ENCODE measurements around the gene HNRNPC. TPM values are rescaled to one million over a fixed set of nuclear protein-coding genes. Genes with fewer than 3 reads are reported as not detected.
"Not testable (repeated sequence)": the region's sequence is repeated elsewhere in the genome, so short reads cannot be mapped to it uniquely, and the experiment has no call there.

Gene HNRNPC
- polyA plus RNA-seq, 3 donors, result 1,019 to 1,090 (median 1,089) TPM

DNA sequence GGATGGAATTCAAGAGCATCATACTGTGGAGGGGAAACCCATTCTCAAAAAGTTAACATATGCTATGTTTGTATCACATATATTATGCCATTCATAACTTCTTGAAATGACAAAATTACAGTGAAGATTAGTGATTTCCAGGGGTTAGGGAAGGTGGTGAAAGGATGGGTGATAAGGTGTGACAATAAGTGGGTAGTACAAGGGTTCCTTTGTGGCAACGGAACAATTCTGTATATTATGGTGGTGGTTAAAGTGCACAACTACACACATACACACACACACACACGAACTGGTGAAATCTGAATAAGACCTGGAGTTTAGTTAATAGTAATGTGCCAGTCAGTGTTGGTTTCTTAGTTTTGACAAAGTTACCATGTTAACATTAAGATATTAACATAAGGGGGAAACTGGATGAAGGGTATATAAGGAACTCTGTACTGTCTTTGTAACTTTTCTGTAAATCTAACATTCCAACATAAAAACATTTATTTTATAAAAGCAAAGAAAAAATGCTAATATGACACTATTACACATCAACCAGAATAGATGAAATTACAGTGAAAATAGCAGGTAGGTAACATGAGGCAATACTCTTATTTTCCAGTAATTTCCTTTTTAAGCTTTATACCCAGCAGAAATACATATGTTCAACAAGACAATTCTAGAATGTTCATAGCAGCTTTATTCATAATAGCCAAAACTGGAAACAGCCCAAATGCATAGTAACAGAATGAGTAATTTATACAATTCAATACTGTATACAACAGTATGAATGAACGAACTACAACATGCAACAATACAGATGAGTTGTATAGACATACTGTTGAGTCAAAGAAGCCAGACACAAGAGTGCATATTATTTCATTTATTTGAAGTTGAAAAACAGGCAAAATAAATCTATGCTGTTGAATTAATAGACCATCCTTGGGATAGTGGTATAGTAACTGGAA is 69.4 kb downstream of the HNRNPC start:
- no peak for DNase-seq (ENCODE audit: low read depth in 3 of 3, low spot score in 2 of 3)

DNA sequence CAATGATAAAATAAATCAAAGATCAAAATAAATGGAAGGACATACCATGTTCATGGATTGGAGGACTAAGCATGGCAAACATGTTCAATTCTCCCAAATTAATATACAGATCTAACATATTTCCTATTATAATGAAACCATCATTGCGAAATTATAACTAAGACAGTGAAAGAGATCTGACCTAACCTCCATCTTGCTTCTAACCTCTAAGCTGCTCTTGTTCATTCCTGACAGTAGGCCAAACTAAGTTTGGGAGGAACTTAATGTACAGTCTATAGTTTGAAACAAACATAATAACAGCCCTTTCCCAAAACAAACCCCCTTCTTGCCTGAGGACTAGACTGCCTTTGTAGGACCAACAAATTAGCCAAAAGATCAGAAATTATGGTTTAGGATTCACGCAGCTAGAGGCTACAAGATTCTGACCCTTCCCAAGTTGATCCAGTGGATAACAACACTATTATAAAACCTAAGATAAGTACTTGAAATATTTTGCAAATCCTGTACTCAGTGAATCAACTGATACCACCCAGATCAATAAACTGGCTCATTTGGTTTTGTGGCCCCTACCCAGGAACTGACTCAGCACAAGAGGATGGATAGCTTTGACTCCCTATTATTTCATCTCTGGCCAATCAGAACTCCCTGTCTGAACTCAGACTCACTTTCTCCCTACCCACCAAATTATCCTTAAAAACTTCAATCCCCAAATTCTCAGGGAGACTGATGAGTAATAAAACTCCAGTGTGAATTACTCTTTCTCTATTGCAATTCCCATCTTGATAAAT is 71.6 kb downstream of the HNRNPC start:
- DNase-seq (ENCODE audit: low read depth in 3 of 3, low spot score in 2 of 3), result no peak

DNA sequence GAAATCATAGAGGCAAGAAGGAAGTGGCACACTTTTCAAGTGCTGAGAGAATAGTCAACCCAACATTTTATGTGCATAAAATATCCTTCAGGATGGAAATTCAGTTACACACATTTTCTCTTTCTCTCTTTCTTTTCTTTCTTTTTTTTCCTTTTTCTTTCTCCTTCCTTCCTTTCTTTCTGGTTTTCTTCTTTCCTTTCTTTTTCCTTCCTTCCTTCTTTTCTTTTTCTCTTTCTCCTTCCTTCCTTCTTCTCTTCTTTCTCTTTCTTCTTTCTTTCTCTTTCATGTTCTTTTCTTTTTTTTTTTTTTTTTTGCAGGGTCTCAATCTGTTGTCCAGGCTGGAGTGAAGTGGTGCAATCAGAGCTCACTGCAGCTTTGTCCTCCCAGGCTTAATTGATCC is 74.6 kb downstream of the HNRNPC start:
- no peak for DNase-seq (ENCODE audit: low read depth in 3 of 3, low spot score in 2 of 3)

DNA sequence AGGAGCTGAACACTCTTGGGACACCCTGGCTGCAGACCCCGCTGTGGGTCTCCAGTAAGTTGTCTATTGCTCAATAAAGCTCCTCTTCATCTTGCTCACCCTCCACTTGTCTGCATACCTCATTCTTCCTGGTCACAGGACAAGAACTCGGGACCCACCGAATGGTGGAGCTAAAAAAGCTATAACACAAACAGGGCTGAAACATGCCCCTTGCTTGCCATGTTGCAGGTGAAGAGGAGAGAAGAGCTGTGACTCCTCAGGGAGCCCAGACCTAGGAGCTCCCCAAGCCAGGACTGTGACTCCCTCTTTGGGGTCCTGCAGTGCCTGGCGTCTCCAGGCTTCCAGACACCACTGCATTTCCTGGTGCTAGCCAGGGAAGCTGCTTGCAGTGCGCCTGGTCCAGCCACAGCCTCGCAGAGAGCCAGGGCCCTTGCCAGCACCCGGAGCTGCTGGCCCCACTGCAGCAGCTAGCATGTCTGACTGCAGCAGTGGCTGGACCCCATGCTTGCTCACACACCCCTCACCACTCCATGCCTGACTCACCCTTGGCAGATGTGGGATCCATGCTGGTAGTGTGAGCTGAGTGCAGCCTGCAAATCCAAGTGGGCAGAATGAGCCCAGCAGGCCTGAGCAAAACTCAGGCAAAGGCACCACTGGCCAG is 76.2 kb downstream of the HNRNPC start:
- no peak for DNase-seq (ENCODE audit: low read depth in 3 of 3, low spot score in 2 of 3)

DNA sequence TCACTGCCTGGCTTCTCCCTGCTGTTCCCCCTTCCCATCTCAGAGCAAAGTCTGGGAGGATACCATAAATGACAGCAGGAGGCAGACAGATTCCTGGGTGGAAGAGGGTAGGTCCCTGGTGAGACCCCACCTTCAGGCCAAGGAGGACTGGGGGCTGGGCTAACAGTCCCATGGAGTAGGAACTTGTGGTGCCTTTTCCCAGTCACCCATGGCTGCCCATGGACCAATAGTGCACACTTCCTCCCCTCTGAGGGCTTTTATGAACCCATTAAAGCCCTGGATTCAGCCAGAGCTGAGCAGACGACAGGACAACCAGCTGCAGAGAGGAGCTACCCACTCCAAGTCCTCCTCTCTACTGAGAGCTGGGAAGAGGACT is 76.8 kb downstream of the HNRNPC start:
- no peak for DNase-seq (ENCODE audit: low read depth in 3 of 3, low spot score in 2 of 3)

DNA sequence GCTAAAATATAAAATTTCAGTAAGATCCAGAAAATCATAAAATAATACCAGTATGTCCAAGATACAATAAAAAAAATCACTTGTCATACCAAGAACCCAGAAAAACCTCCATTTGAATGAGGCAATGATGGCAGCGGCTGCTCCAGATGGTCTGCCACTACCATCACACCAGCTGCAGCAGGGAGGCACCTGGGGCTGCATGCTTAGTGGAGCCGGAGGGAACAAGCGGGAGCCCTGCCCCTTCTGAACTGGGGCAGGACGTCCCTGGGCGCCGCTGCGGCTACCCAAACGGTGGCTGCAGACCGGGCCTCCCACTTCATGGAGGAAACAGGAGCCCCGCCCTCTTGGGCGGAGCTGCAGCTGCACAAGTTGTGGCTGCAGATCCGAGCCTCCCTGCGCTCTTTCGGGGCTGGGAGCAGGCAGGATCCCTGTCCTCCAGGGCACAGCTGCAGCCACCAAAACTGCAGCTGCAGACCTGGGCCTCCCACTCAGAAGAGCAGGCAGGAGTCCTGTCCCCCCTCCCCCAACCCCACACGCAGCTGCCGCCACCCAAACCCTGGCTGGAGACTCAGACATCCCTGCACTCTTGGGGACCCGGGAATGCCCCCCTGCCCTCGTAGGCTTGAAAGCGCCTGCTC is 77.3 kb downstream of the HNRNPC start:
- peak in 1 of 3 donors; percentile 47 for DNase-seq (ENCODE audit: low read depth in 3 of 3, low spot score in 2 of 3)

DNA sequence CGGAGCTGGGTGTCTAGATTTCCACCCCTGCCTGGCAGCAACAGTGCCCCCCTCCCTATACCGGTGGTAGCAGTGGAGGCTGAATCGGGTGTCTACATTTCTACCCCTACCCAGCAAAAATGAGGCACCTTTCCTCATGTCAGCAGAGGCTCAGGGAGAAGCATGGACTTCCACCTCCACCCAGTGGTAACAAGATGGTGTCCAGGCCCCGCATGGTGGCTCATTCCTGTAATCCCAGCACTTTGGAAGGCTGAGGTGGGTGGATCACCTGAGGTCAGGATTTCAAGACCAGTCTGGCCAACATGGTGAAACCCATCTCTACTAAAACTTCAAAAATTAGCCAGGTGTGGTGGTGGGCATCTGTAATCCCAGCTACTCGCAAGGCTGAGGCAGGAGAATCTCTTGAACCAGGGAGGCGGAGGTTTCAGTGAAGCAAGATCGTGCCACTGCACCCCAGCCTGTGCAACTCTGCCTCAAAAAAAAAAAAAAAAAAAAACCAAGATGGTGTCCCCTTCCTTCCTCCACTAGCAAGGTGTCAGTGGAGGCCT is 77.9 kb downstream of the HNRNPC start:
- DNase-seq (ENCODE audit: low read depth in 3 of 3, low spot score in 2 of 3), result no peak

DNA sequence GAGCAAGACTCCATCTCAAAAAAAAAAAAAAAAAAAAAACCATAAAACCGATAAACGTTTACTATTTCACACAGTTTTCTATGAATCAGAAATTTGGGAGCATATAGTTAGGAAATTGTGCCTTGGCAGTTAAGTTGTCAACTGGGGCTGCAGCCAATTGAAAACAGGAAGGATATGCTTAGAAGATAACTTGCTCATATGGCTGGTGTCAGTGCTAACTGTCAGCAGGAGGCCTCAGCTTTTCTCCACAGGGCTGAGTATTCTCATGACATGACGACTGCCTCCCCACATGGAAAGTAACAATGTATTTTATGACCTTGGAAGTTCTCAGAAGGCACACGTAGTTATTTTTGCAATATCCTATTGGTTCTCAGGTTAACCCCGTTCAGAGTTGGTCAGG is 83.8 kb downstream of the HNRNPC start:
- DNase-seq (ENCODE audit: low read depth in 3 of 3, low spot score in 2 of 3), result peak in 1 of 3 donors; percentile 27

DNA sequence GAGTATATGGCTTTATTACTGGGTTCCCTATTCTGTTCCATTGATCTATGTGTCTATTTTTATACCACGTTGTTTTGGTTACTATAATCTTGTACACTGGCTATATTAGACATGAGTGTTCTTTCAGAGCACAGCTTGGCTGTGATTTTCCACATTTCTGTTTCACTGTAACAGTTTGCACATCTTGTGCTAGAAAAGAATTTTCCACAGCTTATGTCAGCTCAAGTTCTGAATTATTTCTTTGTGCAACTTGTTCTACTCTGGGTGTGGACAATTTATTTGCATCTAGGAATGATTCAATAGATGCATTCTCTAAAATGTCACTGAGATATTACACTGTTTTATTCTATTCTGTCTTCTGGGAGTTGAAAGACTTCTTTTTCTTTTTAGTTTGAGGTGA is 85.0 kb downstream of the HNRNPC start:
- no peak for DNase-seq (ENCODE audit: low read depth in 3 of 3, low spot score in 2 of 3)

DNA sequence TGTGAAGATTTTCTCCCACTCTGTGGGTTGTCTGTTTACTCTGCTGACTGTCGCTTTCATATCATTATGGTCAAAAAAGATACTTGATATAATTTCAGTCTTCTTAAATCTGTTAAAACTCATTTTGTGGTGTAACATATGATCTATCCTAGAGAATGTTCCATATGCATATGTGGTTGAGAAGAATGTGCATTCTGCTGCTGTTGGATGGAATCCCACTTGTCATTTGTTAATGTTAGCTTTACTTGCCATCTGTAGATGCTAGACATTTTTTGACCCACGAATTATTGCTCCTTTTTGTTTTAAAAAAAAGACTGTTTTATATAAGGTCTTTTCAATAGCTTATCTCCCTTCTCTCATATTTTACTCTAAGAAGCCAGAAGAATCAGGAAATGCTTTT is 87.1 kb downstream of the HNRNPC start:
- DNase-seq (ENCODE audit: low read depth in 3 of 3, low spot score in 2 of 3), result no peak

DNA sequence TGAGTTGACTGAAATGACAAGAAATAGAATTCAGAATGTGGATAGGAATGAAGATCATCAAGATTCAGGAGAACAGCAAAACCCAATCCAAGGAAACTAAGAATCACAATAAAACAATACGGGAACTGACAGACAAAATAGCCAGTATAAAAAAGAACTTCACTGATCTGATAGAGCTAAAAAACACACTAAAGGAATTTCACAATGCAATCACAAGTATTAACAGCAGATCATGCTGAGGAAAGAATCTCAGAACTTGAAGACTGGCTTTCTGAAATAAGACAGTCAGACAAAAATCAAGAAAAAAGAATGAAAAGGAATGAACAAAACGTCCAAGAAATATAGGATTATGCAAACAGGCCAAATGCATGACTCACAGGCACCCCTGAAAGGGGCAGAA is 98.1 kb downstream of the HNRNPC start:
- no peak for DNase-seq (ENCODE audit: low read depth in 3 of 3, low spot score in 2 of 3)

DNA sequence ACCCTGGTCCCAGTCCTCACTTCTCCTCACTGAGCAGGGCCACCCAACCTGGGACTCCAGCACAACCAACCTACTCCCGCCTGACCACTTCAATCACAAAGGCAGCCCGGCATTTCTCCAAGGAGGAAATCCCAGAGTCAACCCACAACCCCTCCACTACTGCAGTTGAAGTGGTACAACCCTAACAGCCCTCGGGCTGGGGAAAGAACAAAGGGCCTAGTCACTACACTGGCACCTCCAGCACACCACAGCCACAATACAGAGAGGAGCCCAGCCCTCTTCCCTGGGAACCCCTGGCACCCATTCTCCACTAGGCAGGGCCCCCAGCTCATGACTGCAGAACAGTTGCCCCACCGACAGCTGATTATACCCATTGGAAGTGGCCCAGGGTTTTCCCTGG is 99.7 kb downstream of the HNRNPC start:
- DNase-seq (ENCODE audit: low read depth in 3 of 3, low spot score in 2 of 3), result no peak

DNA sequence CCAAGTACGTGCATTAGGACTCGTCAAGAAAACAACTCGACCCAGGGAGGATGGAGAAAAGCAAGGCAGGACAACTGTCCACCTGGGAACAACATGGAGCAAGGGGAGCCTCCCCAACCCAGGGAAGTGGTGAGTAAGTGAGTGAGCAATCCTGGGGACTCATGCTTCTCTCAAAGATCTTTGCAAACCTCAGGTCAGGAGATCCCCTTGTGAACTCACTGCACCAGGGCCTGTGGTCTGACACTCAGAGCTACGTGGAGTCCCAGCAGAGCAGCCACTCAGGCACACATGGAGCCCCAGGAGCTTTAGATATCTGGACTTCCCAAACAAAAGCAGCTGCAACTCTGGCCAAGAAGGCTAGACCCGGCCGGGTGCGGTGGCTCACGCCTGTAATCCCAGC is 101.2 kb downstream of the HNRNPC start:
- DNase-seq (ENCODE audit: low read depth in 3 of 3, low spot score in 2 of 3), result no peak

DNA sequence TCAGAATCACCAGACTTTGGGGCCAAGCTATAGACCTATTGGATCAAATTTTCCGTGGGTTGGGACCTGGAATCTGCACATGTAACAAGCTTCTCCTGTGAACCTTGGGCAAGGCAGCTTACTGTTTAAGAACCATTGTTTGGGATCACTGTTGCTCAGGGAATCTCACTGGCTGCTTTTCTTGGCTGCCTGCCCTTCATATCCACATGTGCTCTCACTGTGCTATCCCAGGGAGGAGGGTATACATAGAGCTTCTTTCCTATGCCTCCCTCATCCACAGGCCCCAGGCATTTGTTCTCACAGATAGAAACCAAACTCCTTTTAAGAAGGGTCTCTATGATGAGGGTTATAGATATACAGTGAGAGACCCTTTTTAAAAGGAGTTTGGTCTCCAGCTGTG is 103.6 kb downstream of the HNRNPC start:
- DNase-seq (ENCODE audit: low read depth in 3 of 3, low spot score in 2 of 3), result not testable (repeated sequence)

DNA sequence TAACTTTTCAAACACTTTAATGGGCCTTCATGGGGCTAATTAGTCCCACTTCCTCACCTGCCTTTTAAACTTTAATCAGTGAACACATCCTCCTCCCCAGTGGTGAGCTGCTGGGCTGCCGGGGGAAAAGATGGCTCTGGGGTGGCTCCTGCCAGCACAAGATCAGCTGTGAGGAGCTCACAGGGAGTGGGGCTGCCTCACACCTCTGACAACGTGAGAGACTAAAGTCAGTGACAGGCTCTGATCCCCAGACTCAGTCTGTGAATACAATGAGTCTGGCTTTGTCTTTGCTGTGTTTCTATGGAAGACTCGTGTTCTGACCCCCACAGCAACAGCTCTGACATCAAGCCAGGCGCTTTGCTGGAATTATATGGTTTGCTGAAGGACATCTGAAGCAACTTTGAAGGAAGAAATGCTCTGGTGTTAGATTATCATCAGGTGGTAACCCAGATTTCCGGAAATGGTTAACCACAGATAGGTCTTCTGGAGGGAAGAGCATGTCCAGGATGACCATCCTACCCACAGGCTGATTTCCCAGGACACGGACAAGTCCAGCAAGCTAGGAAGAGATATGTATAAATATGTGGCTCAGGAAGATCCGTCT is 104.1 kb downstream of the HNRNPC start:
- not testable (repeated sequence) for DNase-seq (ENCODE audit: low read depth in 3 of 3, low spot score in 2 of 3)

DNA sequence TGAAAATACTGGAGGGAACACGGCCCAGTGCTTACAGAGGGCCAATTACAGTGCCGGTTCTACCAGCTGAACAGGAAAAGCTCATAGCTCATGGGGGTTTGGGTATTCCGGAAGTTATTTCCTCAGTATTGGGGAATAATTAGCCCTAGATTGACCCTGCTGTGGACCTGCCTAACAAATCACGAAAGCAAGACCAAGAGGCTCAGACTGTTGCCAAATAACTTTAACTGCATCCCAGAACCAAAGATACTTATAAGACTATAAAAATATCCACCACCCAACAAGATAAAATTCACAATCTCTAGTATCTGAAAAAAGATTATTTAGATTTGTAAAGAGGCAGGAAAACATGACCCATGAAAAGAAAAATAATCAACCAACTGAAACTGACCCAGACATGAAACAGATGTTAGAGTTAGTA is 105.4 kb downstream of the HNRNPC start:
- peak in 2 of 3 donors; percentile 5 to 25 for DNase-seq (ENCODE audit: low read depth in 3 of 3, low spot score in 2 of 3)

DNA sequence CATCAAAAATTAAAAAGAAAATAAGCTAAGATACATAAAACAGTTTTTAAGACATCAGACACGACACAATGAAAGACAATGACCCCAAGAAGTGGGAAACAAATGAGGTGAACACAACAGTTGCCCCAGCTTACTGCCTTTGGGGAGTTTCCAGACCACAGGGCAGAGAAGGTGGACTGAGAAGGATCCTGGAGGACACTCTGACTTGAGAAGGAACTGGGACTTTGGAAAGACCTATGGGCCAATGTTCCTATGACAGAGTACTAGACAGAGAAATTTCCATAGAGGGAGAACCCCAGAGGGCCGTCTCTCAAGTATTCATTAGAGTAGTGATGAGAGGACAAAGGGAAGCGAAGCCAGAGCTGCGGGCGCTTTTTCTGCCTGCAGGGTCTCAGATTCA is 107.2 kb downstream of the HNRNPC start:
- no peak for DNase-seq (ENCODE audit: low read depth in 3 of 3, low spot score in 2 of 3)

DNA sequence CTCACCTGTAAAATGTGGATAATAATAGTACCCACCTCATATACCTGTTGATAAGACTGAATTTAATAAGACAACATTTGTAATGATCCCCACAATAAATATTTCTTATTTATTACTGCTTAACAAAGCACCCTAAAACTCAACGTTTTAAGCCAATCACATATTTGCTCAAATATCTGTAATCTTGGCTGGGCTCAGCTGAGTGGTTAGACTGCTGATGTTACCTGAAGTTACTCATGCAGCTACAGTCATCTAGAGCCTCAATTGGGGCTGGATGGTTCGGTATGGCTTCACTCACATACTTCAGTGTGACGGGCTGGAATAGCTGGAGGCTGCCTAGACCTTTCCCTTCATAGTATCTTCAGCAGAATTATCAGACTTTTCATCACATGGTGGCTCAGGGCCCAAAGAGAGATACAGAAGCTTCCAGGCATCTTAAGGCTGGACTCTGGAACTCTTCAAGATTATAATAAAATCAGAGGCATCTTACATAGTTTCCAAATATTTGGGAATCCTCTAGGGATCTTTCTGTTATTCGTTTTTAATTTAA is 109.1 kb downstream of the HNRNPC start:
- no peak for DNase-seq (ENCODE audit: low read depth in 3 of 3, low spot score in 2 of 3)
